Brain microvascular endothelial cell (primary cell): Measurements from ENCODE around the gene ZIC1.
A peak's percentile ranks its signal among the peaks of the same experiment; 100 is the strongest.

Experiments used
- DNase-seq: peaks from one replicate; pipeline ENCODE4 v3.0.0-alpha.2; 2020
- H3K27ac ChIP-seq: fragments of 250-450 bp; sonication (Bioruptor Pico); 2 replicates; pipeline ENCODE4 v1.5.1; 2020; ENCODE audit warnings: mild to moderate bottlenecking, moderate library complexity
- H3K27me3 ChIP-seq: fragments of 250-450 bp; sonication (Bioruptor Pico); replicated peaks from 2 replicates; pipeline ENCODE4 v1.5.1; 2020; ENCODE audit warnings: mild to moderate bottlenecking
- H3K36me3 ChIP-seq: fragments of 250-450 bp; sonication (Bioruptor Pico); replicated peaks from 2 replicates; pipeline ENCODE4 v1.5.1; 2020; ENCODE audit warnings: mild to moderate bottlenecking
- H3K4me3 ChIP-seq: 2 replicates; pipeline ENCODE4 v1.5.1; 2011; ENCODE audit warnings: low read depth, mild to moderate bottlenecking, control low read depth, low read length, moderate library complexity
- in situ Hi-C: cut with HindIII; loops from 2 replicates; pipeline ENCODE4 v1.10.0; 2017; ENCODE audit warnings: low sequenced_read_pairs, low pct_ligation_motif_present
- TF ChIP-seq, protein P1 (sequence below): IDR thresholded peaks from 2 replicates; pipeline ENCODE4 v1.5.1; 2011; ENCODE audit warnings: low read depth, mild to moderate bottlenecking, moderate library complexity, low read length, control low read depth, inconsistent platforms; ENCODE audit errors: missing control alignments

Gene ZIC1

GRCh38 chr3:147419781-147420224 is 10.6 kb downstream of the ZIC1 start:
- H3K27ac ChIP-seq: peak overlapping the region; percentile 76
- TF ChIP-seq, protein P1, sequence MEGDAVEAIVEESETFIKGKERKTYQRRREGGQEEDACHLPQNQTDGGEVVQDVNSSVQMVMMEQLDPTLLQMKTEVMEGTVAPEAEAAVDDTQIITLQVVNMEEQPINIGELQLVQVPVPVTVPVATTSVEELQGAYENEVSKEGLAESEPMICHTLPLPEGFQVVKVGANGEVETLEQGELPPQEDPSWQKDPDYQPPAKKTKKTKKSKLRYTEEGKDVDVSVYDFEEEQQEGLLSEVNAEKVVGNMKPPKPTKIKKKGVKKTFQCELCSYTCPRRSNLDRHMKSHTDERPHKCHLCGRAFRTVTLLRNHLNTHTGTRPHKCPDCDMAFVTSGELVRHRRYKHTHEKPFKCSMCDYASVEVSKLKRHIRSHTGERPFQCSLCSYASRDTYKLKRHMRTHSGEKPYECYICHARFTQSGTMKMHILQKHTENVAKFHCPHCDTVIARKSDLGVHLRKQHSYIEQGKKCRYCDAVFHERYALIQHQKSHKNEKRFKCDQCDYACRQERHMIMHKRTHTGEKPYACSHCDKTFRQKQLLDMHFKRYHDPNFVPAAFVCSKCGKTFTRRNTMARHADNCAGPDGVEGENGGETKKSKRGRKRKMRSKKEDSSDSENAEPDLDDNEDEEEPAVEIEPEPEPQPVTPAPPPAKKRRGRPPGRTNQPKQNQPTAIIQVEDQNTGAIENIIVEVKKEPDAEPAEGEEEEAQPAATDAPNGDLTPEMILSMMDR: no peak
- H3K36me3 ChIP-seq: no peaks in the 10 kb centered on the region
- H3K27me3 ChIP-seq: no peaks in the 10 kb centered on the region
- no peak for DNase-seq
- in situ Hi-C loops: loop anchor here (25.0 kb wide), 1 partner anchor 667 kb away; no protein-coding TSS in a partner anchor
- no peak overlapping the region for H3K4me3 ChIP-seq

DNA sequence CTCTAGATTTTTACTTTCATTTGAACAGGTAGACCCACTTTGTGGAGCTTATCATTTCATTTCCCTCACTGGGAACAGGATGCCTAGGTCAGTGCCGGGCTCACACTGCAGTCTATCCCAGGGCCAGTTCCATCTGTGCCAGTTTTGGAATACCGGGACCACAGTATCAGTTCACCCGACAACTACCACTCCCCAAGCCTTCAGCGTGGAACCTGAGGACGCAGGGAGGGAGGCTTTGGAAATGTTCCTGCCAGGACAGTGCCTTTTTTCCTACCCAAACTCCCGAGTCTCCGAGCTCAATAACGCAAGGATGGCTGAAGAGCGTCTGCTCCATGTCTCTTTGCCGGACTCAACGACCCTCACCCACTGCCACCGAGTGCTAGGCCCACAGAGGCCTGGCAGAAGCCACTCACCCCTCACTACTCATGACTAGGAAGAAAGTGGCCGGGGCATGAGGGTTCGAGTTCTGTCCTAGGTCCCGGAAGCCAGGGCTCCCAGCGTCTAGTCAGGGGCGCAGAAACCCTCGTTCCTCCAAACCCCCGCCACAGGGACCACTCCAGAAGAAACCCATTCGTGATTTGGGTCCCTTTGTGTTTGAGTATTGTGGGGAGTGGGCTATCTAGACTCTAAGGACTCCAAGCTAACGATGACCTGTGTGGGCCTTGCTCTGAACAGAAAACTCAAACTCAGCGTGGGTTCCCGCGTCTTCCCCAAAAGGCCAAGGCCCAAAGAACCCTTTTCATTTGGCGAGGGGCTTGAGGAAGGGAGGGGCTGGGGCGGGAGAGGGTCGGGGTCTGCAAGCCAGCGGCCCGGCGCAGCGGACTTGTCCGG is 11.4 kb downstream of the ZIC1 start:
- Histone ChIP-seq H3K36me3 (no peaks in the 10 kb centered on the region), H3K27me3 (no peaks in the 10 kb centered on the region), H3K4me3 (peak overlapping the region; percentile 50), H3K27ac (peak overlapping the region; percentile 74)
- in situ Hi-C loops: loop anchor here (25.0 kb wide), 1 partner anchor 667 kb away; no protein-coding TSS in a partner anchor
- DNase-seq: no peak
- TF ChIP-seq, protein P1: no peak

GRCh38 chr3:147421184-147421912 is 12.2 kb downstream of the ZIC1 start:
- in situ Hi-C loops: loop anchor here (25.0 kb wide), 1 partner anchor 666 kb away; no protein-coding TSS in a partner anchor
- DNase-seq: peak; percentile 68
- TF ChIP-seq, protein P1: peak; percentile 12
- Histone ChIP-seq H3K27ac (peak overlapping the region; percentile 74), H3K27me3 (no peaks in the 10 kb centered on the region), H3K36me3 (no peaks in the 10 kb centered on the region), H3K4me3 (peak overlapping the region; percentile 50)

GRCh38 chr3:147422196-147422595 is 13.0 kb downstream of the ZIC1 start:
- TF ChIP-seq, protein P1: no peak
- Histone ChIP-seq H3K4me3 (peak overlapping the region; percentile 50), H3K27me3 (no peaks in the 10 kb centered on the region), H3K27ac (peak overlapping the region; percentile 74), H3K36me3 (no peaks in the 10 kb centered on the region)
- peak; percentile 5 for DNase-seq
- in situ Hi-C loops: loop anchor here (25.0 kb wide), 1 partner anchor 665 kb away; no protein-coding TSS in a partner anchor

- peak; percentile 78 for DNase-seq
- no peaks in the 10 kb centered on the region for H3K27me3 ChIP-seq
- in situ Hi-C loops: loop anchor here (25.0 kb wide), 1 partner anchor 664 kb away; no protein-coding TSS in a partner anchor
- peak overlapping the region; percentile 42 for H3K4me3 ChIP-seq
- H3K36me3 ChIP-seq: no peaks in the 10 kb centered on the region
- TF ChIP-seq, protein P1: no peak
- H3K27ac ChIP-seq: peak overlapping the region; percentile 74
These were observed 13.7 kb downstream of the ZIC1 start for GRCh38 chr3:147422601-147423536.
